GM23338 (cell line): ENCODE results near the gene CHST6. TPM values are rescaled to one million over a fixed set of nuclear protein-coding genes. Genes with fewer than 3 reads are reported as not detected.

Experiments used
- ATAC-seq: fragments of 200-7000 bp; cut with Tn5 transposase; 3 replicates; pipeline ENCODE4 v1.9.1; 2020
- DNase-seq: peaks from one replicate; pipeline ENCODE4 v3.0.0-alpha.2; 2015; ENCODE audit warnings: low spot score
- H2AFZ ChIP-seq: fragments of 200-600 bp; sonication (generic); 2 replicates; pipeline ENCODE4 v1.8.0; 2016; ENCODE audit warnings: antibody characterized with exemption, mild to moderate bottlenecking, moderate library complexity
- H3F3A ChIP-seq: fragments of 200-600 bp; sonication (generic); replicated peaks from 2 replicates; pipeline ENCODE4 v1.8.0; 2017; ENCODE audit warnings: antibody characterized with exemption, mixed run types, low read depth
- H3K27ac ChIP-seq: fragments of 200-600 bp; sonication (generic); 2 replicates; pipeline ENCODE4 v1.6.1; 2016; ENCODE audit warnings: low read depth
- H3K27me3 ChIP-seq: fragments of 200-600 bp; sonication (generic); 2 replicates; pipeline ENCODE4 v1.8.0; 2016; ENCODE audit warnings: mild to moderate bottlenecking, mixed run types, moderate library complexity; ENCODE audit not compliant: insufficient read depth
- H3K36me3 ChIP-seq: fragments of 200-600 bp; sonication (generic); 2 replicates; pipeline ENCODE4 v1.8.0; 2016; ENCODE audit warnings: mild to moderate bottlenecking; ENCODE audit not compliant: insufficient read depth
- H3K4me1 ChIP-seq: fragments of 200-600 bp; sonication (generic); 2 replicates; pipeline ENCODE4 v1.8.0; 2016; ENCODE audit warnings: mild to moderate bottlenecking, moderate library complexity; ENCODE audit not compliant: insufficient read depth
- H3K4me2 ChIP-seq: fragments of 200-600 bp; sonication (generic); 2 replicates; pipeline ENCODE4 v1.7.1; 2017; ENCODE audit warnings: mixed run types
- H3K4me3 ChIP-seq: fragments of 200-600 bp; sonication (generic); 2 replicates; pipeline ENCODE4 v1.6.1; 2016; ENCODE audit warnings: mixed run types
- H3K79me2 ChIP-seq: fragments of 200-600 bp; sonication (generic); replicated peaks from 2 replicates; pipeline ENCODE4 v1.8.0; 2017; ENCODE audit warnings: mild to moderate bottlenecking; ENCODE audit not compliant: insufficient read depth
- H3K9me2 ChIP-seq: fragments of 200-600 bp; sonication (generic); 2 replicates; pipeline ENCODE4 v1.8.0; 2017; ENCODE audit not compliant: insufficient read depth
- H4K20me1 ChIP-seq: fragments of 200-600 bp; sonication (generic); replicated peaks from 2 replicates; pipeline ENCODE4 v1.8.0; 2017; ENCODE audit warnings: mild to moderate bottlenecking; ENCODE audit not compliant: insufficient read depth
- H3K27ac Mint-ChIP-seq: 2 replicates; pipeline ENCODE4 v1.8.0; 2020; ENCODE audit warnings: inconsistent platforms, mild to moderate bottlenecking, moderate library complexity, mixed read lengths
- H3K27me3 Mint-ChIP-seq: 3 replicates; pipeline ENCODE4 v1.8.0; 2022; ENCODE audit warnings: low read depth, mild to moderate bottlenecking, moderate library complexity, mixed read lengths, inconsistent platforms; ENCODE audit not compliant: insufficient read depth, poor library complexity
- H3K36me3 Mint-ChIP-seq: 3 replicates; pipeline ENCODE4 v1.8.0; 2021; ENCODE audit warnings: low read depth, mild to moderate bottlenecking, inconsistent platforms, moderate library complexity, mixed read lengths
- H3K4me1 Mint-ChIP-seq: 3 replicates; pipeline ENCODE4 v1.8.0; 2020; ENCODE audit warnings: mild to moderate bottlenecking, inconsistent platforms, mixed read lengths
- H3K4me3 Mint-ChIP-seq: 3 replicates; pipeline ENCODE4 v1.8.0; 2021; ENCODE audit warnings: moderate library complexity, mild to moderate bottlenecking, inconsistent platforms, mixed read lengths
- H3K9me3 Mint-ChIP-seq: 3 replicates; pipeline ENCODE4 v1.8.0; 2020; ENCODE audit warnings: moderate library complexity, mild to moderate bottlenecking, inconsistent platforms, mixed read lengths
- CREB1 ChIP-seq: fragments of 250-450 bp; sonication (Bioruptor Pico); IDR thresholded peaks from 2 replicates; pipeline ENCODE4 v1.5.0; 2020; ENCODE audit warnings: low read depth, mild to moderate bottlenecking, moderate library complexity
- ETS1 ChIP-seq: IDR thresholded peaks from 2 replicates; pipeline ENCODE4 v1.6.1; 2016; ENCODE audit warnings: antibody characterized with exemption
- EZH2phosphoT487 ChIP-seq: fragments of 200-600 bp; sonication (generic); IDR thresholded peaks from one replicate; pipeline ENCODE4 v1.8.1; 2018; ENCODE audit warnings: antibody characterized with exemption; ENCODE audit not compliant: unreplicated experiment
- JUNB ChIP-seq: IDR thresholded peaks from one replicate; pipeline ENCODE4 v1.6.1; 2016; ENCODE audit warnings: antibody characterized with exemption; ENCODE audit not compliant: unreplicated experiment
- POLR2AphosphoS5 ChIP-seq: IDR thresholded peaks from 2 replicates; pipeline ENCODE4 v1.6.1; 2016; ENCODE audit warnings: antibody characterized with exemption, low read depth
- STAT1 ChIP-seq: IDR thresholded peaks from one replicate; pipeline ENCODE4 v1.6.1; 2016; ENCODE audit warnings: antibody characterized with exemption; ENCODE audit not compliant: unreplicated experiment
- ZNF114 ChIP-seq: fragments of 250-450 bp; sonication (Bioruptor Pico); IDR thresholded peaks from 2 replicates; pipeline ENCODE4 v1.5.0; 2020; ENCODE audit warnings: mild to moderate bottlenecking, moderate library complexity
- ZNF331 ChIP-seq: fragments of 250-450 bp; sonication (Bioruptor Pico); IDR thresholded peaks from 2 replicates; pipeline ENCODE4 v1.5.0; 2020; ENCODE audit warnings: low read depth, mild to moderate bottlenecking, moderate library complexity
- ZNF462 ChIP-seq: fragments of 250-450 bp; sonication (Bioruptor Pico); IDR thresholded peaks from 2 replicates; pipeline ENCODE4 v1.5.0; 2020; ENCODE audit warnings: mild to moderate bottlenecking, moderate library complexity
- polyA plus RNA-seq: library from polyadenylated mRNA; unstranded; fragments of >200 nt; fragmentation: Nextera tagmentation; extraction: Ambion mirVana; gene quantifications from 2 replicates; pipeline ENCODE4 v1.2.1, GENCODE V29; 2016
- total RNA-seq: library from RNA; depleted of rRNA; stranded (reverse); fragments of >200 nt; shearing (Covaris generic); gene quantifications from 2 replicates; pipeline ENCODE4 v1.2.3, GENCODE V29; 2014
- TF ChIP-seq, protein P1 (sequence below), 2 experiments: fragments of 200-600 bp in 1 of 2; sonication (generic) in 1 of 2; conservative IDR thresholded peaks; 2 replicates each; pipeline versions ENCODE4 v1.5.1 to v1.6.1; 2016 to 2017; ENCODE audit warnings: antibody characterized with exemption in 2 of 2, low read depth in 2 of 2, mild to moderate bottlenecking in 2 of 2, moderate library complexity in 1 of 2

The CHST6 gene
- total and polyA plus RNA-seq, 2 experiments from 2014 or later: 2.7 to 22.2 TPM

DNA sequence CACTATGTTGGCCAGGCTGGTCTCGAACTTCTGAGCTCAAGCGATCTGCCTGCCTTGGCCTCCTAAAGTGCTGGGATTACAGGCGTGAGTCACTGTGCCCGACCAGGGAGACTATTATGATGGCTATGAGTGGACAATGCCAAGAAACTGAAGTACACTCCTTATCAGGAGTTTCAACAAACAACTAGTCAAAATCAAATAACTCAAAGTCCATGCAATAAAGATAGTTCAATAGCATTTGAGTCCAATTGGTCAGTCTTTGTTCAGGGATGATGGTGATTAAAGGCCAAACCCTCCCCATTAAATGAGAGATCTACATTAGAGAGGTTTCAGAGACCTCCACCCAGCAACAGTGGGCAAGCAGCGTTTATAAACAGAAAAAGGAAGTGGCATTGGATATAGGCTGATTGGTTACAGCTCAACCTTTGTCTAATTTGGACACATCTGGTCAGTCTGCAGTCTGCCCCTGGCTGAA is 32.6 kb upstream of the CHST6 start:
- DNase-seq (no peak), ATAC-seq (no peak)
- Mint-ChIP-seq H3K4me1 (0 out of 3 replicates have a peak, but pooled peaks cover 5% of the 10 kb centered on the region), H3K9me3 (peaks cover 3% of the 10 kb centered on the region; the same call in 1 of the 3 replicates), H3K36me3 (no peaks in the 10 kb centered on the region), H3K27me3 (peaks cover 16% of the 10 kb centered on the region), H3K4me3 (no peak overlapping the region), H3K27ac (no peak overlapping the region)
- Histone ChIP-seq H3K27me3 (no peaks in the 10 kb centered on the region), H3K79me2 (no peaks in the 10 kb centered on the region), H3K4me2 (no peak overlapping the region), H2AFZ (no peak overlapping the region), H3F3A (no peaks in the 10 kb centered on the region), H3K4me3 (no peak overlapping the region), H3K4me1 (no peaks in the 10 kb centered on the region), H3K36me3 (no peaks in the 10 kb centered on the region), H4K20me1 (no peaks in the 10 kb centered on the region), H3K9me2 (no peaks in the 10 kb centered on the region), H3K27ac (no peak overlapping the region)
- no peak for TF ChIP-seq ZNF114 (CRISPR knock-in tag)
- no peak for TF ChIP-seq ZNF462 (CRISPR knock-in tag)
- no peak for TF ChIP-seq ZNF331 (CRISPR knock-in tag)

DNA sequence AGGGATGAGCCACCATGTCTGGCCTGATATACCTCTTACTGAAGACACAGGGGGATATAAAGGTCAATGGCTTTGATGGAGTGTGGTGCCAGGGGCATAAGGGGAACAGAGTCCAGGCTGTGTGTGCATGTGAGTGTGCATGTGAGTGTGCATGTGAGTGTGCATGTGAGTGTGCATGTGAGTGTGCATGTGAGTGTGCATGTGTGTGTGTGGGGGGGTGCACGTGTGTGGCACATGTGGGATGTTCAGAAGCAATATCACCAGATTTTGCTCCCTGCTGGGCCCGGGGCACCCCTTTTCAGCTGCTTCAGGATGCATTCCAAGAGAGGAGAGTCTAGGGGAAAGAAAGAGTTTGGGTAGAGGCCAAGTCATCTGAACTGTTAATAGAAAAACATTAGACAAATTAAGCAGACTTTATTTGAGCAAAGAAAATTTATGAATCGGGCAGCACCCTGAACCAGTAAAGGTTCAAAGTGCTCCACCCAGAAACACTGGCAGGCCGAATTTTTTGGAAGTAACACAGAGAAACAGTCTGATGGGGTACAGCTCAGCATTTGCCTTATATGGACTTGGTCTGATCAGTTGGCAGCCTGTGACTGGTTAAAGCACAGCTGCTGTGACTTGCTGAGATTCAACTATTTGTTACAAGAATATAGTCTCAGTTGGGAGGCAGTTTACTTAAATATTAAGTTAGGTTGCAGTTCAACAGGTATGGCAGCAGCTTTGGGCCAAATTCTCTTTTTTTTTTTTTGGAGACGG is 31.0 kb upstream of the CHST6 start:
- DNase-seq (no peak), ATAC-seq (no peak)
- Histone ChIP-seq H2AFZ (no peak overlapping the region), H4K20me1 (no peaks in the 10 kb centered on the region), H3F3A (no peaks in the 10 kb centered on the region), H3K4me1 (no peaks in the 10 kb centered on the region), H3K79me2 (no peaks in the 10 kb centered on the region), H3K9me2 (no peaks in the 10 kb centered on the region), H3K4me3 (no peak overlapping the region), H3K4me2 (no peak overlapping the region), H3K27me3 (no peaks in the 10 kb centered on the region), H3K36me3 (no peaks in the 10 kb centered on the region), H3K27ac (no peak overlapping the region)
- H3K4me1 Mint-ChIP-seq: peaks cover 1% of the 10 kb centered on the region; the same call in 1 of the 3 replicates
- H3K27ac Mint-ChIP-seq: no peak overlapping the region
- H3K36me3 Mint-ChIP-seq: no peaks in the 10 kb centered on the region
- no peak overlapping the region for H3K4me3 Mint-ChIP-seq
- H3K27me3 Mint-ChIP-seq: peaks cover 14% of the 10 kb centered on the region
- peaks cover 3% of the 10 kb centered on the region; the same call in 1 of the 3 replicates for H3K9me3 Mint-ChIP-seq
- TF ChIP-seq POLR2AphosphoS5 (no peak), STAT1 (no peak), EZH2phosphoT487 (no peak), JUNB (no peak), ZNF331 (CRISPR knock-in tag) (no peak), ETS1 (no peak), CREB1 (no peak)
- TF ChIP-seq, protein P1, sequence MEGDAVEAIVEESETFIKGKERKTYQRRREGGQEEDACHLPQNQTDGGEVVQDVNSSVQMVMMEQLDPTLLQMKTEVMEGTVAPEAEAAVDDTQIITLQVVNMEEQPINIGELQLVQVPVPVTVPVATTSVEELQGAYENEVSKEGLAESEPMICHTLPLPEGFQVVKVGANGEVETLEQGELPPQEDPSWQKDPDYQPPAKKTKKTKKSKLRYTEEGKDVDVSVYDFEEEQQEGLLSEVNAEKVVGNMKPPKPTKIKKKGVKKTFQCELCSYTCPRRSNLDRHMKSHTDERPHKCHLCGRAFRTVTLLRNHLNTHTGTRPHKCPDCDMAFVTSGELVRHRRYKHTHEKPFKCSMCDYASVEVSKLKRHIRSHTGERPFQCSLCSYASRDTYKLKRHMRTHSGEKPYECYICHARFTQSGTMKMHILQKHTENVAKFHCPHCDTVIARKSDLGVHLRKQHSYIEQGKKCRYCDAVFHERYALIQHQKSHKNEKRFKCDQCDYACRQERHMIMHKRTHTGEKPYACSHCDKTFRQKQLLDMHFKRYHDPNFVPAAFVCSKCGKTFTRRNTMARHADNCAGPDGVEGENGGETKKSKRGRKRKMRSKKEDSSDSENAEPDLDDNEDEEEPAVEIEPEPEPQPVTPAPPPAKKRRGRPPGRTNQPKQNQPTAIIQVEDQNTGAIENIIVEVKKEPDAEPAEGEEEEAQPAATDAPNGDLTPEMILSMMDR (conservative IDR thresholded peaks at IDR 0.05; ENCODE audit: low read depth in 2 of 2): no peak
